Keratinocyte (primary cell): ENCODE data around the gene MTMR2. TPM values are rescaled to one million over a fixed set of nuclear protein-coding genes. Genes with fewer than 3 reads are reported as not detected.

Source experiments
- DNase-seq: peaks from one replicate; pipeline ENCODE4 v3.0.0-alpha.2; 2011; ENCODE audit warnings: low read depth, missing footprints, low spot score
- FAIRE-seq: peaks from 2 replicates; lab custom pipeline; 2011; peaks lifted over from hg19 to GRCh38; lab: Jason Lieb, UNC
- H2AFZ ChIP-seq: 2 replicates; pipeline ENCODE4 v1.6.0; 2012; ENCODE audit warnings: low read length, control low read depth, inconsistent platforms; ENCODE audit not compliant: control insufficient read depth
- H3K27ac ChIP-seq: 2 replicates; pipeline ENCODE4 v1.5.1; 2011; ENCODE audit warnings: low read length; ENCODE audit not compliant: control insufficient read depth, insufficient read depth
- H3K27me3 ChIP-seq: 3 replicates; pipeline ENCODE4 v1.6.0; 2011; ENCODE audit warnings: low read length; ENCODE audit not compliant: control insufficient read depth, insufficient read depth; ENCODE audit errors: extremely low read depth
- H3K36me3 ChIP-seq, 2 experiments: 2 replicates in 1 of 2; 3 replicates in 1 of 2; pipeline ENCODE4 v1.5.1; 2011; ENCODE audit warnings: low read length in 2 of 2, mild to moderate bottlenecking in 1 of 2; ENCODE audit not compliant: control insufficient read depth in 2 of 2, insufficient read depth in 2 of 2; ENCODE audit errors: extremely low read depth in 1 of 2
- H3K4me1 ChIP-seq: 3 replicates; pipeline ENCODE4 v1.5.1; 2011; ENCODE audit warnings: low read length; ENCODE audit not compliant: control insufficient read depth, insufficient read depth; ENCODE audit errors: extremely low read depth
- H3K4me2 ChIP-seq: 3 replicates; pipeline ENCODE4 v1.6.0; 2011; ENCODE audit warnings: low read depth, low read length; ENCODE audit not compliant: control insufficient read depth, insufficient read depth; ENCODE audit errors: extremely low read depth
- H3K4me3 ChIP-seq, 3 experiments: fragments of 200-600 bp in 1 of 3; sonication (generic) in 1 of 3; 2 replicates in 2 of 3; 3 replicates in 1 of 3; pipeline ENCODE4 v1.5.1; 2011 to 2016; ENCODE audit warnings: low read length in 3 of 3, mild to moderate bottlenecking in 3 of 3, control low read depth in 2 of 3, inconsistent platforms in 1 of 3, low read depth in 1 of 3, mixed read lengths in 1 of 3, mixed run types in 1 of 3, moderate library complexity in 1 of 3; ENCODE audit not compliant: control insufficient read depth in 2 of 3, insufficient read depth in 2 of 3; ENCODE audit errors: extremely low read depth in 1 of 3
- H3K79me2 ChIP-seq: 2 replicates; pipeline ENCODE4 v1.6.0; 2012; ENCODE audit warnings: low read length; ENCODE audit not compliant: control insufficient read depth, insufficient read depth
- H3K9ac ChIP-seq: 3 replicates; pipeline ENCODE4 v1.6.0; 2011; ENCODE audit warnings: low read length; ENCODE audit not compliant: control insufficient read depth, insufficient read depth; ENCODE audit errors: extremely low read depth
- H3K9me1 ChIP-seq: 3 replicates; pipeline ENCODE4 v1.6.0; 2011; ENCODE audit warnings: low read length; ENCODE audit not compliant: control insufficient read depth, insufficient read depth; ENCODE audit errors: extremely low read depth
- H3K9me3 ChIP-seq: 2 replicates; pipeline ENCODE4 v1.5.1; 2012; ENCODE audit warnings: low read depth, low read length; ENCODE audit not compliant: control insufficient read depth
- H4K20me1 ChIP-seq: 3 replicates; pipeline ENCODE4 v1.6.0; 2011; ENCODE audit warnings: low read length; ENCODE audit not compliant: control insufficient read depth, insufficient read depth; ENCODE audit errors: extremely low read depth
- EZH2 ChIP-seq: IDR thresholded peaks from one replicate; pipeline ENCODE4 v1.6.1; 2012; ENCODE audit warnings: inconsistent platforms, mild to moderate bottlenecking, low read length, moderate library complexity
- dilution Hi-C: fragments of 300-500 bp; cut with MboI; formaldehyde crosslinking; loops from one replicate; pipeline ENCODE4 v1.7.0; 2020; ENCODE audit warnings: low sequenced_read_pairs; ENCODE audit not compliant: extremely low pct_ligation_motif_present
- polyA plus RNA-seq, 5 experiments: library from polyadenylated mRNA; depleted of rRNA in 3 of 5; stranded (reverse) in 3 of 5; stranded (forward) in 1 of 5; unstranded in 1 of 5; fragments of >200 nt; gene quantifications; 1 replicate in 1 of 5; 2 replicates in 3 of 5; 3 replicates in 1 of 5; pipeline versions ENCODE4 v1.2.1 to v1.2.3, GENCODE V29; 2011 to 2012; ENCODE audit warnings: missing spikeins in 2 of 5, low read depth in 1 of 5, low replicate concordance in 1 of 5
- TF ChIP-seq, protein P1 (sequence below), 3 experiments: IDR thresholded peaks in 1 of 3; conservative IDR thresholded peaks in 1 of 3; optimal IDR thresholded peaks in 1 of 3; 2 replicates in 2 of 3; 3 replicates in 1 of 3; pipeline versions ENCODE3 to v1.5.1; 2011; ENCODE audit warnings: low read length in 3 of 3, mild to moderate bottlenecking in 3 of 3, moderate library complexity in 2 of 3, control low read depth in 1 of 3, inconsistent platforms in 1 of 3; ENCODE audit not compliant: insufficient read depth in 2 of 3; ENCODE audit errors: extremely low read depth in 1 of 3

Gene MTMR2
- polyA plus RNA-seq, 1 donor (not counting 4 experiments of a cell fraction or from before 2014, with no cell fraction given): 27.0 TPM

GRCh38 chr11:95907476-95907875 lies 16.4 kb downstream of the MTMR2 start:
- DNase-seq (no peak), FAIRE-seq (no peak)
- Histone ChIP-seq H3K36me3 (peaks cover 0 to 3% of the 10 kb centered on the region in 2 experiments), H3K9me3 (no peaks in the 10 kb centered on the region), H3K9ac (no peak overlapping the region), H3K79me2 (peaks cover 69% of the 10 kb centered on the region), H3K4me3 (no peak overlapping the region), H4K20me1 (peaks cover 7% of the 10 kb centered on the region), H3K27ac (no peak overlapping the region), H3K4me1 (no peaks in the 10 kb centered on the region), H2AFZ (no peak overlapping the region), H3K4me2 (no peak overlapping the region), H3K9me1 (no peaks in the 10 kb centered on the region), H3K27me3 (no peaks in the 10 kb centered on the region)
- TF ChIP-seq, protein P1, sequence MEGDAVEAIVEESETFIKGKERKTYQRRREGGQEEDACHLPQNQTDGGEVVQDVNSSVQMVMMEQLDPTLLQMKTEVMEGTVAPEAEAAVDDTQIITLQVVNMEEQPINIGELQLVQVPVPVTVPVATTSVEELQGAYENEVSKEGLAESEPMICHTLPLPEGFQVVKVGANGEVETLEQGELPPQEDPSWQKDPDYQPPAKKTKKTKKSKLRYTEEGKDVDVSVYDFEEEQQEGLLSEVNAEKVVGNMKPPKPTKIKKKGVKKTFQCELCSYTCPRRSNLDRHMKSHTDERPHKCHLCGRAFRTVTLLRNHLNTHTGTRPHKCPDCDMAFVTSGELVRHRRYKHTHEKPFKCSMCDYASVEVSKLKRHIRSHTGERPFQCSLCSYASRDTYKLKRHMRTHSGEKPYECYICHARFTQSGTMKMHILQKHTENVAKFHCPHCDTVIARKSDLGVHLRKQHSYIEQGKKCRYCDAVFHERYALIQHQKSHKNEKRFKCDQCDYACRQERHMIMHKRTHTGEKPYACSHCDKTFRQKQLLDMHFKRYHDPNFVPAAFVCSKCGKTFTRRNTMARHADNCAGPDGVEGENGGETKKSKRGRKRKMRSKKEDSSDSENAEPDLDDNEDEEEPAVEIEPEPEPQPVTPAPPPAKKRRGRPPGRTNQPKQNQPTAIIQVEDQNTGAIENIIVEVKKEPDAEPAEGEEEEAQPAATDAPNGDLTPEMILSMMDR (optimal IDR thresholded peaks at IDR 0.05 in 1 of 3, IDR thresholded peaks at IDR 0.05 in 1 of 3, conservative IDR thresholded peaks at IDR 0.05 in 1 of 3; ENCODE audit: extremely low read depth in 1 of 3, insufficient read depth in 2 of 3, low read length in 3 of 3): no peak
- TF ChIP-seq EZH2: no peak
- dilution Hi-C loops: no loop called here

DNA sequence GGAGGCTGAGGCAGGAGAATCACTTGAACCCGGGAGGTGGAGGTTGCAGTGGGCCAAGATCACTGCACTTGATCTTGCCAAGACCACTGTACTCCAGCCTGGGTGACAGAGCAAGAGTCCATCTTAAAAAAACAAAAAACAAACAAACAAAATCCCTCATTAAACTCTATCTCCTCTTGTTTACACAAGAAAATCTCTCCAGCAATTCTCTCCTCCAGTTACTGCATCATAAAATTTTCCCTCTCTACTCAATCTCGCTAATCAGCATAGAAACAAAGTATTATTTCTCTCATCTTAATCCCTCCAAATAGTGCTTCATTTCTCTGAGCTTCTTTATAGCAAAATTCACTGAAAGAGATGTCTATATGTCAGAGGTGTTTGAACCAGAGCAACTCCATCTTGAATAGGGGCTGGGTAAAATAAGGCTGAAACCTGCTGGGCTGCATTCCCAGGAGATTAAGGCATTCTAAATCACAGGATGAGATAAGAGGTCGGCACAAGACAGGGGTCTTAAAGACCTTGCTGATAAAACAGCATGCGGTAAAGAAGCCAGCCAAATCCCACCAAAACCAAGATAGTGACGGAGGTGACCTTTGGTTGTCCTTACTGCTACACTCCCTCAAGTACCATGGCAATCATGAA lies 19.8 kb downstream of the MTMR2 start:
- dilution Hi-C loops: no loop called here
- H3K4me3 ChIP-seq: no peak overlapping the region
- H3K4me1 ChIP-seq: no peaks in the 10 kb centered on the region
- no peaks in the 10 kb centered on the region for H3K9me1 ChIP-seq
- no peak overlapping the region for H3K4me2 ChIP-seq
- no peak for FAIRE-seq
- no peak overlapping the region for H3K27ac ChIP-seq
- no peak for DNase-seq
- no peaks in the 10 kb centered on the region for H3K27me3 ChIP-seq
- peaks cover 0 to 3% of the 10 kb centered on the region in 2 experiments for H3K36me3 ChIP-seq
- no peaks in the 10 kb centered on the region for H3K9me3 ChIP-seq
- peaks cover 66% of the 10 kb centered on the region for H3K79me2 ChIP-seq
- no peak overlapping the region for H3K9ac ChIP-seq
- TF ChIP-seq, protein P1 (optimal IDR thresholded peaks at IDR 0.05 in 1 of 3, IDR thresholded peaks at IDR 0.05 in 1 of 3, conservative IDR thresholded peaks at IDR 0.05 in 1 of 3; ENCODE audit: extremely low read depth in 1 of 3, insufficient read depth in 2 of 3, low read length in 3 of 3): no peak
- TF ChIP-seq EZH2: no peak
- H2AFZ ChIP-seq: no peak overlapping the region
- H4K20me1 ChIP-seq: peaks cover 4% of the 10 kb centered on the region
